Measurements from ENCODE around the gene TRABD2A.
A peak's percentile ranks its signal among the peaks of the same experiment; 100 is the strongest.

TRABD2A gene

GRCh38 chr2:84847326-84848050 lies 33.4 kb downstream of the TRABD2A start:
- DNase-seq: no peak

- DNase-seq: no peak
Measured at GRCh38 chr2:84846741-84847142, 34.1 kb downstream of the TRABD2A start.

GRCh38 chr2:84846041-84846663 lies 34.7 kb downstream of the TRABD2A start:
- DNase-seq: no peak

GRCh38 chr2:84844141-84844540 lies 36.7 kb downstream of the TRABD2A start:
- DNase-seq: no peak

GRCh38 chr2:84841577-84841976 lies 39.3 kb downstream of the TRABD2A start:
- DNase-seq: no peak

- DNase-seq: no peak
Measured at GRCh38 chr2:84840306-84840705, 40.6 kb downstream of the TRABD2A start.

- DNase-seq: no peak
Measured at GRCh38 chr2:84839851-84840250, 41.0 kb downstream of the TRABD2A start.

- DNase-seq: no peak
Measured at GRCh38 chr2:84838434-84839145, 42.3 kb downstream of the TRABD2A start.

GRCh38 chr2:84836215-84836614 lies 44.7 kb downstream of the TRABD2A start:
- no peak for DNase-seq

- DNase-seq: no peak
Measured at GRCh38 chr2:84833481-84834150, 47.3 kb downstream of the TRABD2A start.

- peak; percentile 58 for DNase-seq
Measured at GRCh38 chr2:84832772-84833461, 48.0 kb downstream of the TRABD2A start.

- DNase-seq: no peak
Measured at GRCh38 chr2:84830758-84831500, 50.0 kb downstream of the TRABD2A start.

- peak; percentile 58 for DNase-seq
Measured at GRCh38 chr2:84830095-84830494, 50.8 kb downstream of the TRABD2A start.

GRCh38 chr2:84829693-84830092 lies 51.2 kb downstream of the TRABD2A start:
- DNase-seq: no peak

GRCh38 chr2:84827978-84828575 lies 52.8 kb downstream of the TRABD2A start:
- DNase-seq: no peak

- no peak for DNase-seq
Measured at GRCh38 chr2:84823788-84824187, 57.1 kb downstream of the TRABD2A start.

GRCh38 chr2:84823229-84823628 lies 57.7 kb downstream of the TRABD2A start:
- no peak for DNase-seq

- DNase-seq: no peak
Measured at GRCh38 chr2:84821806-84822205, 59.1 kb downstream of the TRABD2A start.

GRCh38 chr2:84817239-84817655 lies 63.6 kb downstream of the TRABD2A start:
- no peak for DNase-seq

GRCh38 chr2:84816426-84817026 lies 64.4 kb downstream of the TRABD2A start:
- no peak for DNase-seq

- DNase-seq: no peak
Measured at GRCh38 chr2:84815146-84815545, 65.7 kb downstream of the TRABD2A start.

Data from SIG-M5 (cell line).